ENCODE data around the gene TPD52L1. TPM values are rescaled to one million over a fixed set of nuclear protein-coding genes. Genes with fewer than 3 reads are reported as not detected.

TPD52L1 gene
- total and polyA plus RNA-seq, 2 donors = 23.6 to 160 TPM

GRCh38 chr6:125253881-125254280 is 100.3 kb downstream of the TPD52L1 start:
- no peak overlapping the region for H3K4me3 ChIP-seq (ENCODE audit: low read depth, low read length)

GRCh38 chr6:125254321-125254720 is 100.7 kb downstream of the TPD52L1 start:
- no peak overlapping the region for H3K27ac ChIP-seq (ENCODE audit: low read depth)
- DNase-seq (ENCODE audit: extremely low spot score) = no peak

More at GRCh38 chr6:125253881-125254280, 100.3 kb downstream of the TPD52L1 start:
- WGBS = 91% methylated on average over 2 of the region's 2 CpGs
- Histone ChIP-seq H3K36me3 (ENCODE audit: insufficient read depth) (no peaks in the 10 kb centered on the region), H3K4me1 (ENCODE audit: insufficient read depth) (no peaks in the 10 kb centered on the region), H3K27ac (ENCODE audit: low read depth) (no peak overlapping the region)
- no peak for DNase-seq (ENCODE audit: extremely low spot score)

GRCh38 chr6:125255201-125255600 is 101.6 kb downstream of the TPD52L1 start:
- 78% methylated on average over 3 of the region's 3 CpGs for WGBS
- no peaks in the 10 kb centered on the region for H3K4me1 ChIP-seq (ENCODE audit: insufficient read depth)
- no peak overlapping the region for H3K27ac ChIP-seq (ENCODE audit: low read depth)
- no peak overlapping the region for H3K4me3 ChIP-seq (ENCODE audit: low read depth, low read length)
- no peaks in the 10 kb centered on the region for H3K36me3 ChIP-seq (ENCODE audit: insufficient read depth)
- DNase-seq (ENCODE audit: extremely low spot score) = no peak

More at GRCh38 chr6:125254321-125254720, 100.7 kb downstream of the TPD52L1 start:
- 85% methylated on average over 3 of the region's 3 CpGs for WGBS
- Histone ChIP-seq H3K36me3 (ENCODE audit: insufficient read depth) (no peaks in the 10 kb centered on the region), H3K4me1 (ENCODE audit: insufficient read depth) (no peaks in the 10 kb centered on the region), H3K4me3 (ENCODE audit: low read depth, low read length) (no peak overlapping the region)

- Histone ChIP-seq H3K27ac (ENCODE audit: low read depth) (no peak overlapping the region), H3K4me1 (ENCODE audit: insufficient read depth) (no peaks in the 10 kb centered on the region), H3K36me3 (ENCODE audit: insufficient read depth) (no peaks in the 10 kb centered on the region), H3K4me3 (ENCODE audit: low read depth, low read length) (no peak overlapping the region)
- WGBS = 94% methylated on average over 3 of the region's 3 CpGs
- no peak for DNase-seq (ENCODE audit: extremely low spot score)
Observed at GRCh38 chr6:125257351-125257750, 103.8 kb downstream of the TPD52L1 start.

- H3K36me3 ChIP-seq (ENCODE audit: insufficient read depth) = no peaks in the 10 kb centered on the region
- 93% methylated on average over 2 of the region's 2 CpGs for WGBS
- no peak overlapping the region for H3K4me3 ChIP-seq (ENCODE audit: low read depth, low read length)
- H3K4me1 ChIP-seq (ENCODE audit: insufficient read depth) = no peaks in the 10 kb centered on the region
- no peak overlapping the region for H3K27ac ChIP-seq (ENCODE audit: low read depth)
- DNase-seq (ENCODE audit: extremely low spot score) = no peak
Observed at GRCh38 chr6:125258651-125259353, 105.2 kb downstream of the TPD52L1 start.

GRCh38 chr6:125259354-125259736 is 105.8 kb downstream of the TPD52L1 start:
- Histone ChIP-seq H3K4me3 (ENCODE audit: low read depth, low read length) (no peak overlapping the region), H3K4me1 (ENCODE audit: insufficient read depth) (no peaks in the 10 kb centered on the region), H3K27ac (ENCODE audit: low read depth) (no peak overlapping the region), H3K36me3 (ENCODE audit: insufficient read depth) (no peaks in the 10 kb centered on the region)
- 80% methylated on average over 2 of the region's 2 CpGs for WGBS
- DNase-seq (ENCODE audit: extremely low spot score) = no peak

- no peak overlapping the region for H3K4me3 ChIP-seq (ENCODE audit: low read depth, low read length)
- no peaks in the 10 kb centered on the region for H3K36me3 ChIP-seq (ENCODE audit: insufficient read depth)
- no peaks in the 10 kb centered on the region for H3K4me1 ChIP-seq (ENCODE audit: insufficient read depth)
- H3K27ac ChIP-seq (ENCODE audit: low read depth) = no peak overlapping the region
- WGBS = 53% methylated on average over 12 of the region's 12 CpGs
- no peak for DNase-seq (ENCODE audit: extremely low spot score)
Observed at GRCh38 chr6:125262016-125263013, 108.7 kb downstream of the TPD52L1 start.

GRCh38 chr6:125264476-125264875 is 110.9 kb downstream of the TPD52L1 start:
- Histone ChIP-seq H3K27ac (ENCODE audit: low read depth) (no peak overlapping the region), H3K4me1 (ENCODE audit: insufficient read depth) (no peaks in the 10 kb centered on the region)
- WGBS = 94% methylated on average over 4 of the region's 4 CpGs

GRCh38 chr6:125267806-125268523 is 114.4 kb downstream of the TPD52L1 start:
- Histone ChIP-seq H3K4me3 (ENCODE audit: low read depth, low read length) (no peak overlapping the region), H3K4me1 (ENCODE audit: insufficient read depth) (no peaks in the 10 kb centered on the region), H3K36me3 (ENCODE audit: insufficient read depth) (no peaks in the 10 kb centered on the region), H3K27ac (ENCODE audit: low read depth) (no peak overlapping the region)
- WGBS = 92% methylated on average over 12 of the region's 12 CpGs
- DNase-seq (ENCODE audit: extremely low spot score) = no peak

More at GRCh38 chr6:125264476-125264875, 110.9 kb downstream of the TPD52L1 start:
- no peak overlapping the region for H3K4me3 ChIP-seq (ENCODE audit: low read depth, low read length)
- no peaks in the 10 kb centered on the region for H3K36me3 ChIP-seq (ENCODE audit: insufficient read depth)
- no peak for DNase-seq (ENCODE audit: extremely low spot score)

- H3K27ac ChIP-seq (ENCODE audit: low read depth) = no peak overlapping the region
- H3K4me3 ChIP-seq (ENCODE audit: low read depth, low read length) = no peak overlapping the region
- no peaks in the 10 kb centered on the region for H3K4me1 ChIP-seq (ENCODE audit: insufficient read depth)
- DNase-seq (ENCODE audit: extremely low spot score) = no peak
- no peaks in the 10 kb centered on the region for H3K36me3 ChIP-seq (ENCODE audit: insufficient read depth)
- WGBS = 96% methylated on average over 4 of the region's 4 CpGs
Observed at GRCh38 chr6:125268765-125269164, 115.2 kb downstream of the TPD52L1 start.

- no peak overlapping the region for H3K4me3 ChIP-seq (ENCODE audit: low read depth, low read length)
- H3K36me3 ChIP-seq (ENCODE audit: insufficient read depth) = no peaks in the 10 kb centered on the region
- H3K27ac ChIP-seq (ENCODE audit: low read depth) = no peak overlapping the region
- no peaks in the 10 kb centered on the region for H3K4me1 ChIP-seq (ENCODE audit: insufficient read depth)
- 93% methylated on average over 7 of the region's 7 CpGs for WGBS
- no peak for DNase-seq (ENCODE audit: extremely low spot score)
Observed at GRCh38 chr6:125269328-125269985, 115.9 kb downstream of the TPD52L1 start.

GRCh38 chr6:125270380-125270779 is 116.8 kb downstream of the TPD52L1 start:
- Histone ChIP-seq H3K4me1 (ENCODE audit: insufficient read depth) (no peaks in the 10 kb centered on the region), H3K27ac (ENCODE audit: low read depth) (no peak overlapping the region), H3K36me3 (ENCODE audit: insufficient read depth) (no peaks in the 10 kb centered on the region), H3K4me3 (ENCODE audit: low read depth, low read length) (no peak overlapping the region)
- WGBS = 98% methylated on average over 4 of the region's 4 CpGs
- DNase-seq (ENCODE audit: extremely low spot score) = no peak

Data from urinary bladder (tissue), 4 donors.